ENCODE results near the gene TMEM54. TPM values are rescaled to one million over a fixed set of nuclear protein-coding genes. Genes with fewer than 3 reads are reported as not detected.

Gene TMEM54
- total and polyA plus RNA-seq, 2 of the 13 experiments (the other 11 are each of a cell fraction or from before 2014, with no cell fraction given): 2.5 to 2.9 TPM

DNA sequence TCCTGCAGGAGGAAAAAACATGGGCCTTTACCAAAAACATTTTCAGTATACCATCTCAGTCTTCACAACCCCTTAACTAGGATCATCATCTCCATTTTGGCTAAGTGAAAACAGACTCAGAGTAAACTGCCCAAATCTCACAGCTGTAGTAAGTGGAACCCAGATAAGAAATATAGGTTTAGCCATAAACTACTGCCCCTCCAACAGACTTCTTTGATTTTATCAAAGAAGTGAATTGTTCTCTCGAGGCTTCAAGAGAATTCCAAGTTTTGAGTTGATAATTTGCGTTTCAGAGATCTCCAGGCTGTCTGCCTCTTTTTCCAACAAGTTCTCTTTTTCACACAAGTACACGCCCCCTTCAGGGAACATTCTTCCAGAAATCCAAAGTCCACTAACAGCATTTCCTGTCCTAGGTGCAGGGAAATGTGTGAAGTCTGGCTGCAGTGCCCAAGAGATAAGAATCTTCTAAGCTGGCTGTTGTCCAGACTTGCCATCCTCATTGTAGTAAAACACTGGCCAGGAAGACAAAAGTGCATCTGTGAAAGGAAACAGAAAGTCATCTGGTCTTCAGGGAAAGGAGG lies 32.6 kb upstream of the TMEM54 start (continued):
- no peak for TF ChIP-seq ZNF737 (CRISPR knock-in tag; IDR thresholded peaks at IDR 0.05; ENCODE audit: borderline replicate concordance)
- no peak for TF ChIP-seq ZNF777 (CRISPR knock-in tag; IDR thresholded peaks at IDR 0.05)
- no peak for TF ChIP-seq ZNF883 (CRISPR knock-in tag; IDR thresholded peaks at IDR 0.05; ENCODE audit: not compliant biosample characterization)
- no peak for TF ChIP-seq ONECUT2 (CRISPR knock-in tag; IDR thresholded peaks at IDR 0.05)
- TF ChIP-seq SMAD9 (CRISPR knock-in tag; IDR thresholded peaks at IDR 0.05): no peak
- TF ChIP-seq RBM39 (IDR thresholded peaks at IDR 0.05; ENCODE audit: low read depth, low read length, poor library complexity, severe bottlenecking): no peak
- TF ChIP-seq SOX5 (CRISPR knock-in tag; IDR thresholded peaks at IDR 0.05; ENCODE audit: borderline replicate concordance): peak; percentile 95
- TF ChIP-seq, protein P1, sequence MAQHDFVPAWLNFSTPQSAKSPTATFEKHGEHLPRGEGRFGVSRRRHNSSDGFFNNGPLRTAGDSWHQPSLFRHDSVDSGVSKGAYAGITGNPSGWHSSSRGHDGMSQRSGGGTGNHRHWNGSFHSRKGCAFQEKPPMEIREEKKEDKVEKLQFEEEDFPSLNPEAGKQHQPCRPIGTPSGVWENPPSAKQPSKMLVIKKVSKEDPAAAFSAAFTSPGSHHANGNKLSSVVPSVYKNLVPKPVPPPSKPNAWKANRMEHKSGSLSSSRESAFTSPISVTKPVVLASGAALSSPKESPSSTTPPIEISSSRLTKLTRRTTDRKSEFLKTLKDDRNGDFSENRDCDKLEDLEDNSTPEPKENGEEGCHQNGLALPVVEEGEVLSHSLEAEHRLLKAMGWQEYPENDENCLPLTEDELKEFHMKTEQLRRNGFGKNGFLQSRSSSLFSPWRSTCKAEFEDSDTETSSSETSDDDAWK (CRISPR knock-in tag; IDR thresholded peaks at IDR 0.05): no peak
- TF ChIP-seq ZNF224 (CRISPR knock-in tag; IDR thresholded peaks at IDR 0.05): no peak
- TF ChIP-seq, protein P2, sequence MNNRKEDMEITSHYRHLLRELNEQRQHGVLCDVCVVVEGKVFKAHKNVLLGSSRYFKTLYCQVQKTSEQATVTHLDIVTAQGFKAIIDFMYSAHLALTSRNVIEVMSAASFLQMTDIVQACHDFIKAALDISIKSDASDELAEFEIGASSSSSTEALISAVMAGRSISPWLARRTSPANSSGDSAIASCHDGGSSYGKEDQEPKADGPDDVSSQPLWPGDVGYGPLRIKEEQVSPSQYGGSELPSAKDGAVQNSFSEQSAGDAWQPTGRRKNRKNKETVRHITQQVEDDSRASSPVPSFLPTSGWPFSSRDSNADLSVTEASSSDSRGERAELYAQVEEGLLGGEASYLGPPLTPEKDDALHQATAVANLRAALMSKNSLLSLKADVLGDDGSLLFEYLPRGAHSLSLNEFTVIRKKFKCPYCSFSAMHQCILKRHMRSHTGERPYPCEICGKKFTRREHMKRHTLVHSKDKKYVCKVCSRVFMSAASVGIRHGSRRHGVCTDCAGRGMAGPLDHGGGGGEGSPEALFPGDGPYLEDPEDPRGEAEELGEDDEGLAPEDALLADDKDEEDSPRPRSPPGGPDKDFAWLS (CRISPR knock-in tag; IDR thresholded peaks at IDR 0.05; ENCODE audit: borderline replicate concordance): no peak
- peak; percentile 87; the same call in 1 of the 2 replicates for TF ChIP-seq RCOR2 (CRISPR knock-in tag; IDR thresholded peaks at IDR 0.05)
- TF ChIP-seq, protein P3, sequence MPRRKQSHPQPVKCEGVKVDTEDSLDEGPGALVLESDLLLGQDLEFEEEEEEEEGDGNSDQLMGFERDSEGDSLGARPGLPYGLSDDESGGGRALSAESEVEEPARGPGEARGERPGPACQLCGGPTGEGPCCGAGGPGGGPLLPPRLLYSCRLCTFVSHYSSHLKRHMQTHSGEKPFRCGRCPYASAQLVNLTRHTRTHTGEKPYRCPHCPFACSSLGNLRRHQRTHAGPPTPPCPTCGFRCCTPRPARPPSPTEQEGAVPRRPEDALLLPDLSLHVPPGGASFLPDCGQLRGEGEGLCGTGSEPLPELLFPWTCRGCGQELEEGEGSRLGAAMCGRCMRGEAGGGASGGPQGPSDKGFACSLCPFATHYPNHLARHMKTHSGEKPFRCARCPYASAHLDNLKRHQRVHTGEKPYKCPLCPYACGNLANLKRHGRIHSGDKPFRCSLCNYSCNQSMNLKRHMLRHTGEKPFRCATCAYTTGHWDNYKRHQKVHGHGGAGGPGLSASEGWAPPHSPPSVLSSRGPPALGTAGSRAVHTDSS (CRISPR knock-in tag; conservative IDR thresholded peaks at IDR 0.05): no peak
- no peak for TF ChIP-seq ZNF672 (CRISPR knock-in tag; IDR thresholded peaks at IDR 0.05)
- TF ChIP-seq SP2 (CRISPR knock-in tag; IDR thresholded peaks at IDR 0.05): no peak
- TF ChIP-seq, protein P4, sequence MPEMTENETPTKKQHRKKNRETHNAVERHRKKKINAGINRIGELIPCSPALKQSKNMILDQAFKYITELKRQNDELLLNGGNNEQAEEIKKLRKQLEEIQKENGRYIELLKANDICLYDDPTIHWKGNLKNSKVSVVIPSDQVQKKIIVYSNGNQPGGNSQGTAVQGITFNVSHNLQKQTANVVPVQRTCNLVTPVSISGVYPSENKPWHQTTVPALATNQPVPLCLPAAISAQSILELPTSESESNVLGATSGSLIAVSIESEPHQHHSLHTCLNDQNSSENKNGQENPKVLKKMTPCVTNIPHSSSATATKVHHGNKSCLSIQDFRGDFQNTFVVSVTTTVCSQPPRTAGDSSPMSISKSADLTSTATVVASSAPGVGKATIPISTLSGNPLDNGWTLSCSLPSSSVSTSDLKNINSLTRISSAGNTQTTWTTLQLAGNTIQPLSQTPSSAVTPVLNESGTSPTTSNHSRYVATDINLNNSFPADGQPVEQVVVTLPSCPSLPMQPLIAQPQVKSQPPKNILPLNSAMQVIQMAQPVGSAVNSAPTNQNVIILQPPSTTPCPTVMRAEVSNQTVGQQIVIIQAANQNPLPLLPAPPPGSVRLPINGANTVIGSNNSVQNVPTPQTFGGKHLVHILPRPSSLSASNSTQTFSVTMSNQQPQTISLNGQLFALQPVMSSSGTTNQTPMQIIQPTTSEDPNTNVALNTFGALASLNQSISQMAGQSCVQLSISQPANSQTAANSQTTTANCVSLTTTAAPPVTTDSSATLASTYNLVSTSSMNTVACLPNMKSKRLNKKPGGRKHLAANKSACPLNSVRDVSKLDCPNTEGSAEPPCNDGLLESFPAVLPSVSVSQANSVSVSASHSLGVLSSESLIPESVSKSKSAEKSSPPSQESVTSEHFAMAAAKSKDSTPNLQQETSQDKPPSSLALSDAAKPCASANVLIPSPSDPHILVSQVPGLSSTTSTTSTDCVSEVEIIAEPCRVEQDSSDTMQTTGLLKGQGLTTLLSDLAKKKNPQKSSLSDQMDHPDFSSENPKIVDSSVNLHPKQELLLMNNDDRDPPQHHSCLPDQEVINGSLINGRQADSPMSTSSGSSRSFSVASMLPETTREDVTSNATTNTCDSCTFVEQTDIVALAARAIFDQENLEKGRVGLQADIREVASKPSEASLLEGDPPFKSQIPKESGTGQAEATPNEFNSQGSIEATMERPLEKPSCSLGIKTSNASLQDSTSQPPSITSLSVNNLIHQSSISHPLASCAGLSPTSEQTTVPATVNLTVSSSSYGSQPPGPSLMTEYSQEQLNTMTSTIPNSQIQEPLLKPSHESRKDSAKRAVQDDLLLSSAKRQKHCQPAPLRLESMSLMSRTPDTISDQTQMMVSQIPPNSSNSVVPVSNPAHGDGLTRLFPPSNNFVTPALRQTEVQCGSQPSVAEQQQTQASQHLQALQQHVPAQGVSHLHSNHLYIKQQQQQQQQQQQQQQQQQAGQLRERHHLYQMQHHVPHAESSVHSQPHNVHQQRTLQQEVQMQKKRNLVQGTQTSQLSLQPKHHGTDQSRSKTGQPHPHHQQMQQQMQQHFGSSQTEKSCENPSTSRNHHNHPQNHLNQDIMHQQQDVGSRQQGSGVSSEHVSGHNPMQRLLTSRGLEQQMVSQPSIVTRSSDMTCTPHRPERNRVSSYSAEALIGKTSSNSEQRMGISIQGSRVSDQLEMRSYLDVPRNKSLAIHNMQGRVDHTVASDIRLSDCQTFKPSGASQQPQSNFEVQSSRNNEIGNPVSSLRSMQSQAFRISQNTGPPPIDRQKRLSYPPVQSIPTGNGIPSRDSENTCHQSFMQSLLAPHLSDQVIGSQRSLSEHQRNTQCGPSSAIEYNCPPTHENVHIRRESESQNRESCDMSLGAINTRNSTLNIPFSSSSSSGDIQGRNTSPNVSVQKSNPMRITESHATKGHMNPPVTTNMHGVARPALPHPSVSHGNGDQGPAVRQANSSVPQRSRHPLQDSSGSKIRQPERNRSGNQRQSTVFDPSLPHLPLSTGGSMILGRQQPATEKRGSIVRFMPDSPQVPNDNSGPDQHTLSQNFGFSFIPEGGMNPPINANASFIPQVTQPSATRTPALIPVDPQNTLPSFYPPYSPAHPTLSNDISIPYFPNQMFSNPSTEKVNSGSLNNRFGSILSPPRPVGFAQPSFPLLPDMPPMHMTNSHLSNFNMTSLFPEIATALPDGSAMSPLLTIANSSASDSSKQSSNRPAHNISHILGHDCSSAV (CRISPR knock-in tag; IDR thresholded peaks at IDR 0.05; ENCODE audit: borderline replicate concordance): no peak
- TF ChIP-seq ZNF441 (CRISPR knock-in tag; IDR thresholded peaks at IDR 0.05; ENCODE audit: borderline replicate concordance): no peak
- TF ChIP-seq, protein P5, sequence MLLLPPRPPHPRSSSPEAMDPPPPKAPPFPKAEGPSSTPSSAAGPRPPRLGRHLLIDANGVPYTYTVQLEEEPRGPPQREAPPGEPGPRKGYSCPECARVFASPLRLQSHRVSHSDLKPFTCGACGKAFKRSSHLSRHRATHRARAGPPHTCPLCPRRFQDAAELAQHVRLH (CRISPR knock-in tag; IDR thresholded peaks at IDR 0.05; ENCODE audit: borderline replicate concordance, low read depth): peak; percentile 55; the same call in 1 of the 2 replicates
